Right atrium auricular region (tissue), 2 donors: Measurements from ENCODE around the gene PNPLA5. TPM values are rescaled to one million over a fixed set of nuclear protein-coding genes. Genes with fewer than 3 reads are reported as not detected.

Source experiments
- DNase-seq: peaks from one replicate; pipeline ENCODE4 v3.0.0-alpha.2; 2019; ENCODE audit warnings: low spot score
- H3K27ac ChIP-seq, 2 donors: fragments of 200-600 bp; sonication (generic); 1 replicate in 1 of 2; 2 replicates in 1 of 2; pipeline ENCODE4 v1.5.1; 2016 to 2019
- H3K27me3 ChIP-seq, 2 donors: fragments of 200-600 bp; sonication (generic); one replicate each; pipeline versions ENCODE4 v1.5.1 to v1.6.0; 2017 to 2019
- H3K36me3 ChIP-seq: fragments of 200-600 bp; sonication (generic); one replicate; pipeline ENCODE4 v1.5.1; 2016
- H3K4me1 ChIP-seq, 2 donors: fragments of 200-600 bp; sonication (generic); one replicate each; pipeline versions ENCODE4 v1.5.1 to v1.6.0; 2017 to 2019
- H3K4me3 ChIP-seq, 2 donors: fragments of 200-600 bp; sonication (generic); 1 replicate in 1 of 2; 2 replicates in 1 of 2; pipeline ENCODE4 v1.5.1; 2017 to 2019; ENCODE audit warnings: mild to moderate bottlenecking in 1 of 2, moderate library complexity in 1 of 2
- H3K9me3 ChIP-seq, 2 donors: fragments of 200-600 bp; sonication (generic); one replicate each; pipeline ENCODE4 v1.5.1; 2019
- total RNA-seq, 2 donors: library from RNA; depleted of rRNA; stranded (reverse); fragments of >200 nt; gene quantifications; one replicate each; pipeline ENCODE4 v1.1.0, GENCODE V29; 2016
- TF ChIP-seq, protein P1 (sequence below), 2 donors: fragments of 200-600 bp; sonication (generic); IDR thresholded peaks; one replicate each; pipeline ENCODE4 v1.5.1; 2019; ENCODE audit warnings: antibody characterized with exemption in 2 of 2

The PNPLA5 gene
- total RNA-seq, 2 donors from 2014 or later: not detected

DNA sequence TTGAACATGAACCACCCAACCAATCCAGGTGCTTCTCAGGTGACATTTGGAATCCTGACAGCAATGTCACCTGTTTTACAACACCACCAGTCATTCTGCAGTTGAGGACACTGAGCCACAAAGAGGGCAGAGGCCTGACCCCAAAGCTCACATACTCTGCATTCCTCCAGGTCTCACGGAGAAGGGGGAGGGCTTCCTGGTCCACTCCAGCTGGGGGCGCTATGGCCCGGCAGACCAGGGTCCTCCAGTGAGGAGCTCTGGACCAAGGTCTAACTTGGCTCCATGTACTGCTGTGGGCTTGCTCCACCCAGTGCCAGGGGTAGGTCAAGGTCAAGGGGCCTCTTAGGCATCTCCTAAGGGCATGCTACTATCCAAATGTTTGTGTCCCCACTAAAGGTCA, 30.3 kb upstream of the PNPLA5 start:
- Histone ChIP-seq H3K36me3 (no peaks in the 10 kb centered on the region), H3K4me3 (no peak overlapping the region), H3K4me1 (peaks cover 0 to 16% of the 10 kb centered on the region in 2 donors), H3K27me3 (no peaks in the 10 kb centered on the region), H3K9me3 (no peaks in the 10 kb centered on the region), H3K27ac (no peak overlapping the region)
- DNase-seq: no peak
- TF ChIP-seq, protein P1, sequence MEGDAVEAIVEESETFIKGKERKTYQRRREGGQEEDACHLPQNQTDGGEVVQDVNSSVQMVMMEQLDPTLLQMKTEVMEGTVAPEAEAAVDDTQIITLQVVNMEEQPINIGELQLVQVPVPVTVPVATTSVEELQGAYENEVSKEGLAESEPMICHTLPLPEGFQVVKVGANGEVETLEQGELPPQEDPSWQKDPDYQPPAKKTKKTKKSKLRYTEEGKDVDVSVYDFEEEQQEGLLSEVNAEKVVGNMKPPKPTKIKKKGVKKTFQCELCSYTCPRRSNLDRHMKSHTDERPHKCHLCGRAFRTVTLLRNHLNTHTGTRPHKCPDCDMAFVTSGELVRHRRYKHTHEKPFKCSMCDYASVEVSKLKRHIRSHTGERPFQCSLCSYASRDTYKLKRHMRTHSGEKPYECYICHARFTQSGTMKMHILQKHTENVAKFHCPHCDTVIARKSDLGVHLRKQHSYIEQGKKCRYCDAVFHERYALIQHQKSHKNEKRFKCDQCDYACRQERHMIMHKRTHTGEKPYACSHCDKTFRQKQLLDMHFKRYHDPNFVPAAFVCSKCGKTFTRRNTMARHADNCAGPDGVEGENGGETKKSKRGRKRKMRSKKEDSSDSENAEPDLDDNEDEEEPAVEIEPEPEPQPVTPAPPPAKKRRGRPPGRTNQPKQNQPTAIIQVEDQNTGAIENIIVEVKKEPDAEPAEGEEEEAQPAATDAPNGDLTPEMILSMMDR (IDR thresholded peaks at IDR 0.05): no peak

GRCh38 chr22:43921370-43921769, 29.6 kb upstream of the PNPLA5 start:
- Histone ChIP-seq H3K4me1 (peaks cover 0 to 16% of the 10 kb centered on the region in 2 donors), H3K27me3 (no peaks in the 10 kb centered on the region), H3K4me3 (no peak overlapping the region), H3K27ac (no peak overlapping the region), H3K9me3 (no peaks in the 10 kb centered on the region), H3K36me3 (no peaks in the 10 kb centered on the region)
- TF ChIP-seq, protein P1 (IDR thresholded peaks at IDR 0.05): no peak
- DNase-seq: no peak

GRCh38 chr22:43919106-43919973, 27.5 kb upstream of the PNPLA5 start:
- Histone ChIP-seq H3K27ac (no peak overlapping the region), H3K36me3 (no peaks in the 10 kb centered on the region), H3K27me3 (no peaks in the 10 kb centered on the region), H3K4me3 (no peak overlapping the region), H3K4me1 (peaks cover 0 to 15% of the 10 kb centered on the region in 2 donors), H3K9me3 (no peaks in the 10 kb centered on the region)
- TF ChIP-seq, protein P1 (IDR thresholded peaks at IDR 0.05): no peak
- no peak for DNase-seq

DNA sequence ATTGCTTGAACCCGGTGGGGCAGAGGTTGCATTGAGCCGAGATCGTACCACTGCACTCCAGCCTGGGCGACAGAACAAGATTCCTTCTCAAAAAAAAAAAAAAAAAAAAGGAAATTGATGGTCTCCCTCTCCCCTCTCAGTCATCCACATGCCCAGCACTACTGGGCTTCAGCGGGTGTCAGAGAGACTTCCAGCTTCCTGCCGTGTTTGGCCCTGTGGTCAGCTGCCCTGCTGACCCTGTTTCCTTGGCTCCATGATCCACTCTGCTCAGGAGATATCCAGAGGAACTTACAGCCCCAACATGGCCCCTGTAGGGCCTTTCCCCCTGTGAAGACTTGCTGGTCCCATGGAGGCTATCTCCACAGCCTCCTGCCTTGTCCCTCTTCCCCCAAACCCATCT, 25.7 kb upstream of the PNPLA5 start:
- Histone ChIP-seq H3K9me3 (no peaks in the 10 kb centered on the region), H3K4me1 (no peaks in the 10 kb centered on the region), H3K27ac (no peak overlapping the region), H3K4me3 (no peak overlapping the region), H3K36me3 (no peaks in the 10 kb centered on the region), H3K27me3 (no peaks in the 10 kb centered on the region)
- no peak for DNase-seq
- TF ChIP-seq, protein P1 (IDR thresholded peaks at IDR 0.05): no peak

DNA sequence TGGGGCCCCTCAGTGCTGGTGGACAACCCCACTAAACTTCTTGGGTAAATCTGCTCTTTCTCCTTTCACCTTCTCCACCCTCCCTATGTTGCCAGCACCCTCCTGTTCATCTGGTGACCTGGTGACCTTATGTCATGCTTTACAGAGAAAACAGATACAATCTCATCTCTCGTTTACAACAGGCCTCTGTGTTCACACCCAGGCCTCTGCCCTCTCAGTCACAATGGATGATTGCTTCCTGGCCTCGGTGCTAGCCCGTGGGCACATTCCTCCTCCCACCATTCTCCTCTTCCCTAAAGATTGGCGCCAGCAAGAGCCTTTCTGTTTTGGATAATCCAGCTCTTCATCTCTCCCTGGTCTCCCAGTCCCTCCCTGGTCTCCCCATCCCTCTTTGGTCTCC, 19.5 kb upstream of the PNPLA5 start:
- Histone ChIP-seq H3K4me1 (no peaks in the 10 kb centered on the region), H3K4me3 (no peak overlapping the region), H3K27me3 (no peaks in the 10 kb centered on the region), H3K27ac (no peak overlapping the region), H3K9me3 (no peaks in the 10 kb centered on the region), H3K36me3 (no peaks in the 10 kb centered on the region)
- DNase-seq: no peak
- TF ChIP-seq, protein P1 (IDR thresholded peaks at IDR 0.05): no peak
